Measurements from ENCODE around the gene MCFD2. TPM values are rescaled to one million over a fixed set of nuclear protein-coding genes. Genes with fewer than 3 reads are reported as not detected.

MCFD2 gene
- total RNA-seq, 1 donor from 2014 or later, result 104 TPM

GRCh38 chr2:46869621-46870020 is 46.0 kb downstream of the MCFD2 start:
- DNase-seq (no peak), ATAC-seq (no peak)
- TF ChIP-seq CTCF (IDR thresholded peaks at IDR 0.05), result no peak
- intact Hi-C loops (cut with DNase I), result loop anchor here (10.0 kb wide), 1 partner anchor 55 kb away; no protein-coding TSS in a partner anchor
- Histone ChIP-seq H3K4me3 (no peak overlapping the region), H3K27me3 (no peaks in the 10 kb centered on the region), H3K9me3 (peaks cover 8% of the 10 kb centered on the region), H3K36me3 (no peaks in the 10 kb centered on the region), H3K27ac (no peak overlapping the region), H3K4me1 (peaks cover 29% of the 10 kb centered on the region)

DNA sequence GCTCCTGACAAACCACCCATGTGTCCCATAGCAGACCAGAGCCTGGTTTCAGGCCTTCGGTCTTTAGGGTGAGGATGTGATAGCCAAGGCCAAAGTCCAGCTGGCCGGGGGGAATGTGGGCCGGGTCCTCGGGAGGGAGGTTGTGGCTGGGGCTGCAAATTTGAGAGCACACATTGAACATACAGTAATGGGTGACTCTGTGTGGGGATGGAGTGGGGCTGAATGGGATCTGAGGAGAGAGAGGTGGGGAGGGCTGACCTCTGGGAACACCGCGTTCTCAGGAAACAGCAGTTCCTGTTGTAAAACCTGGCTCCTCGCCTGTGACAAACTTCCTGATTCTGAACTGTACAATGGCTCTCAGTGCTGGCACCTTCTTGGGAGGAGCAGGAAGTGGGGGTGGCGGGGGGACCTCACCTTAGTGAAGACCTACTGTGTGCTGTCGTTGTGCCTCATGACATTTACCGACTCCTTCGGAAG is 48.8 kb downstream of the MCFD2 start:
- intact Hi-C loops (cut with DNase I), result no loop called here

GRCh38 chr2:46865181-46865970 is 50.2 kb downstream of the MCFD2 start:
- Histone ChIP-seq H3K4me3 (no peak overlapping the region), H3K27ac (no peak overlapping the region), H3K27me3 (no peaks in the 10 kb centered on the region), H3K4me1 (peaks cover 14% of the 10 kb centered on the region), H3K9me3 (peaks cover 9% of the 10 kb centered on the region), H3K36me3 (no peaks in the 10 kb centered on the region)
- no peak for ATAC-seq
- intact Hi-C loops (cut with DNase I), result no loop called here
- no peak for TF ChIP-seq CTCF (IDR thresholded peaks at IDR 0.05)
- no peak for DNase-seq

More for the DNA sequence above, 48.8 kb downstream of the MCFD2 start:
- no peak overlapping the region for H3K4me3 ChIP-seq
- no peak for TF ChIP-seq CTCF (IDR thresholded peaks at IDR 0.05)
- H3K27me3 ChIP-seq, result no peaks in the 10 kb centered on the region
- peaks cover 9% of the 10 kb centered on the region for H3K9me3 ChIP-seq
- peak; percentile 85 for ATAC-seq
- H3K4me1 ChIP-seq, result peaks cover 14% of the 10 kb centered on the region
- no peak for DNase-seq
- H3K36me3 ChIP-seq, result no peaks in the 10 kb centered on the region
- peak overlapping the region; percentile 60 for H3K27ac ChIP-seq

GRCh38 chr2:46863882-46864281 is 51.7 kb downstream of the MCFD2 start:
- no peaks in the 10 kb centered on the region for H3K36me3 ChIP-seq
- H3K4me3 ChIP-seq, result no peak overlapping the region
- TF ChIP-seq CTCF (IDR thresholded peaks at IDR 0.05), result no peak
- intact Hi-C loops (cut with DNase I), result no loop called here
- DNase-seq, result no peak
- H3K27me3 ChIP-seq, result no peaks in the 10 kb centered on the region
- H3K4me1 ChIP-seq, result peaks cover 10% of the 10 kb centered on the region
- peaks cover 9% of the 10 kb centered on the region for H3K9me3 ChIP-seq
- ATAC-seq, result no peak
- H3K27ac ChIP-seq, result no peak overlapping the region

GRCh38 chr2:46862514-46862913 is 53.1 kb downstream of the MCFD2 start:
- no peak for DNase-seq
- Histone ChIP-seq H3K27ac (no peak overlapping the region), H3K4me3 (no peak overlapping the region), H3K9me3 (peaks cover 9% of the 10 kb centered on the region), H3K27me3 (no peaks in the 10 kb centered on the region), H3K36me3 (no peaks in the 10 kb centered on the region), H3K4me1 (peaks cover 15% of the 10 kb centered on the region)
- no peak for ATAC-seq
- intact Hi-C loops (cut with DNase I), result no loop called here
- TF ChIP-seq CTCF (IDR thresholded peaks at IDR 0.05), result no peak

Data from upper lobe of right lung (tissue), 1 donor.